ENCODE results near the gene ERBB4.

Gene ERBB4

DNA sequence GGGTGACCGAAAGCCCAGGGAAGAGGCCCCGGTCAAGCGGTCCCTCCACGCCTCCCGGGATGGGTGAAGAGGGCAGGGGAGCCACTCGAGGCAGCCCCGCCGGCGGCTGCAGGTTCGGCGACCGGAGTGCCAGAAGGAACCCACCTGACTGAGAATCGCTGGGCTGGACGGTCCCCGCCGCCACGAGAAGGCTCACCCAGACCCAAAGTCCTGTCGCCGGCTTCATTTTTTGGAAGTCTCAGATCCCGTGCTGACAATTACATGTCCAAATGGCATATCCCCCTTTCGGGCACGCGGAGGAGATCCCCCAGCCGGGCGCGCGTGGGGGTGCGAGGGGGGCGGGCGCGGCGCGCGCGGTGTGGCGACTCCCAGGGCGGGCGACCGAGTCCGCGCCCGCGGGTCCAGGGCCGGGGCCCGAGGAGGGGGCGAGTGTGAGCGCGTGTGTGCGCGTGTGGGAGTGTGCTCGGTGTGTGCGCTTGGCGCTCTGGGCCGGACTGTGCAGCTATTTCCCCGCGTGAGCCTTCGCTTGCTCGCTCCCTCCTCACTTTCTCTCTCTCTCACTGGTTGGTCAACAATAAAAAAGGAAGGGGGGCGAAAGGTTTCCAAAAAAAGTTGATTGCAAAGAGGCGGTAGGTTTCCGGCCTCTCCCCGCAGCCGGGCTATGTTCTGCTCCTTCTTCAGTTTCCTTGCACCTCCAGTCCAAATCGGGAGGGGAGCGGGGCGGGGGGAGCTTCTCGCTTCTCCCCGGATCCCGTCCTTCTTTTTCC is at the start of gene ERBB4:
Gene ERBB4 (minus strand): TSS at position 498 of the 767 bp plus-strand sequence. CDS start 272 bp downstream, at position 226.
- DNase-seq (ENCODE audit: low spot score) = no peak

DNA sequence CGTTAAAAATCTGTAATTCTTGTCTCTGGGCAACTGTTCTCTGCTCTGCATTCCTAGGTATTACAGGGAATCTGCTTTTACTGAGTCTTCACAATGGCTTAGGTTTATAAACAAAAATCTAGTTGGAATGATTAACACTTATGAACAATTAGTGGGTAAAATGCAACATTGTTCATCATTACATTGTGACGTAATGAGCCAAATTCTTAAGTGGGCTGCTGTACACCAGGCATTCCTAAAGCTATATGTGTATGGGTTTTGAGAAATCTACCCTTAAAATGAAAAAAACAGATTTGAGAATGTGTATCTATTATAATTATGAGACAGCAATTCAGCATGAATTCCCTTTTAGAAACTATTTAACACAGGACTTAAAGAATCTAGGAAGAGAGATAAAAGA is 41.5 kb upstream of the ERBB4 start:
- no peak for DNase-seq (ENCODE audit: low spot score)

- no peak for DNase-seq (ENCODE audit: low spot score)
Observed at GRCh38 chr2:212556296-212556695, 17.7 kb upstream of the ERBB4 start.

DNA sequence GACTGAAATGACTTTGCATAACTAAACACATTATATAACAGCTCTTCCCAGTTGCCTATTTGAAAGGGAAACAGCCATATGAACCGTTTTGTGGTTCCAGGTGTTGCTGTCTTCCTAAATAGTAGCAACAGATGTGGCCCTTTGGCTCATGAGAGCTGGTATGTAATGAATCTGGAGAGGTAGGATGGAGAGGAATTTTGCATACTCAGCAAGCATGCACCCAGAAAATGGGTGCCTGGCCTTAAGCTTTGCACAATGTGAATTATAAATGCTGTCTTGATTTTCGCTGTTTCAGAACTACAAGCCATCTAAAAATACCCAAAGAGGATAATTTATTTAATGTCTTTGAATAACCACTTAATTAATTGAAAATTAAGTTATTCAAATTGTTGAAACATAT is 15.6 kb upstream of the ERBB4 start:
- no peak for DNase-seq (ENCODE audit: low spot score)

GRCh38 chr2:212549941-212550340 is 11.3 kb upstream of the ERBB4 start:
- DNase-seq (ENCODE audit: low spot score) = no peak

DNA sequence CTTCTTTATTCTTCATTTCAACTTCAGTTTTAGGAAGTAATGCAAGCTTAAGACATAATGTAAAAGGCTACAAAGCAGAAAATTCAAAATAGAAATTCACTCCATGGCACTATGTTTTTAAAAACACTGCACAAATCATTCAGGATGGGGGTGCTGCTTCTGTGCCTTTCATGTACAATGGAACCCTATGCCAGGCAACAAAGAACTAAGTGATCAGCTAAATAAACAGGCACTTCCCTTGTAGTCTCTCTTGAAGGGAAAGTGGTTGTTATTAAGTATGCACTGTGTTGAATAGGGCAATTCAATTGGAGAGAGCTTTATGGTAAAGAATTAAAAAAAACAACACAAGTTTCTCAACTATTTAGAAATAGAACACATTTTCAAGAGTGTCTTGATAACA is 10.9 kb upstream of the ERBB4 start:
- no peak for DNase-seq (ENCODE audit: low spot score)

DNA sequence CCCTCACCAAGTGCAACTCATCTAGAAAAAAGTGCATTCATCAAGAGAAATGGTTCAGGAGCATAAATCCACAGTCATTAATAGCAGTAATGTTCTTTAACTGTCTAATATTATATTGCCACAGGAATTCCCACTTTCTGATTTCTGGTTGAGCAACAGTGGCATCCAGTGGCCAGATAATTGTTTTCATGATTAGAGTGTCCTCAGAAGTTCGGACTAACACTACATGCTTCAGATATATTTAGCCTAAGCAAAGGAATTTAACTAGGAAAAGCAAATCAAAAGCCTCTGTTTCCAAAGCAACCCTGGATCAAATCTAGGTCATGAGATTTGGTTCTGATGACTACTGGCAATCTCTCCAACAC is 9.8 kb upstream of the ERBB4 start:
- no peak for DNase-seq (ENCODE audit: low spot score)

- no peak for DNase-seq (ENCODE audit: low spot score)
Observed at GRCh38 chr2:212547716-212548454, 9.3 kb upstream of the ERBB4 start.

DNA sequence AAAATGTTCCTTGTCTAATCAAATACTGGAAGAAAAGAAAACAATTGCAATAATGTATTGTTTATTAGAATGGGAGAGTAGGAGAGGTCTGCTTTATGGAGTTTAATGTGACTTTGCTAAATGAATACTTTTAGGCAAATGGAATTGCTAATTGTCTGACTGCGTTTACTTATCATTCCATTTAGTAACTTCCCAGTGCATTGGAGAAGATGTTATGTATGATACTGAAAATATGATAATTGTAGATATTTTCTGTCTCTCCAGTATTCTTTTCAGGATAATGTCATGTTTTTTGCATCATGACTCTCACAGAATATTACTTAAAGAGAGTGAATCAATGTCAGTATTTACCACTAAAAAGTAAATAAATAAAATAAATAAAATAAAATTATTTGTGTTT is 8.1 kb upstream of the ERBB4 start:
- DNase-seq (ENCODE audit: low spot score) = no peak

DNA sequence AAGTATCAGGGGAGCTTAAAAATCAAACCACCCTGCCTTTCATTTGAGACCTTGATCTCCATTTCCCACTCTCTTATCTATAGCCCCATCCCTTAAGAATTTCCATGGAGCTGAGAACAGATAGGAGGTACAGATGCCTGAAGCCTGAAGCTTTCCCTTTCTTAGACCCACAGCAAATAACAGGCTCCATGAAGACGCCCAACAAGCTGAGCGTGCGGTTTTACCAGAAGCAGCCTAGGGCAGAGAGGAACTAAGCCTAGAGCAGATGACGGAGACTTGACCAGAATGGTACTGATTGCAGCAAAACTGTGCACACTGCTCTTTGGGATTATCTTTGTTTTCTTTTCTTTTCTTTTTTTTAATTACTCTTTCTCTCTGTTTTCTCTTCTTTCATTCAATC is 1.7 kb upstream of the ERBB4 start:
- DNase-seq (ENCODE audit: low spot score) = no peak

DNA sequence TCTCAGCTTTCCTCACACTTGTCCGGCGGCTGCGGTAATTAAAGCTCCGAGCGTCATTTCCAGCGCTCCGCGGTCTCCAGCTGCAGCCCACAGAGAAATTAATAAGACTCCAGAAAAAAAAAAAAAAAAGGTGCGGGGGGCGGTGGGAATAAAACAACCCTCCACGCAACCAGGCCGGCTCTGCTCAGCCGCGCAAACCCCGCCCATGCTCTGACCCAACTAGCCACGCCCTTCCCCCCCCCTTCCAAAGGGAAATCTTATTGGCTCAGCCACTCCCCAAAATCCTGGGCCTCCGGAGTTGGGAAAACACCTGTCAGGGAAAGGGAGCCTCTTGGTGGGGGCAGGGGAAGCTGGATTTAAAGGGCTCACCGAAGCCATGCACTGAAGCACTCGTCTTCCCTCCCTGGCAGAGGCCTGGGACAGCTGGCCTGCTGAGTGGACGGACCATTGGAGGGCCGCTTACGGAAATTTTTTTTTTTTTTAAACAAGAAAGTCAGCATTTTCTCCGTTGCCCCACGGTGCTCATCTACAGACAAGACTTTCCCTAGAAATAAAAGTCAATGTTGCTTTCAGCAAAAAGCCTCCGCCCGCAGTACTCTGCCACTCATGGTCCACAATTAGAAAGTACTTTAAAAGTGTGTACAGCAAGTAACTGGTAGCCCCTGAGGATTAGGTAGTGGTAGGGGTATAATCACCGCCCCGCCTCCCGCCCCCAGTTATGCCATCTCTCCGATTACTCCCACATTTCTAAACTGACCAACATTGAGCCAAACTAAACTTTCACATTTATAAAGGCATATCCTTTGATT is 674 bp upstream of the ERBB4 start:
- no peak for DNase-seq (ENCODE audit: low spot score)

- DNase-seq (ENCODE audit: low spot score) = no peak
Observed at GRCh38 chr2:212537726-212538304, 787 bp downstream of the ERBB4 start.

- no peak for DNase-seq (ENCODE audit: low spot score)
Observed at GRCh38 chr2:212536817-212537725, 1.5 kb downstream of the ERBB4 start.

DNA sequence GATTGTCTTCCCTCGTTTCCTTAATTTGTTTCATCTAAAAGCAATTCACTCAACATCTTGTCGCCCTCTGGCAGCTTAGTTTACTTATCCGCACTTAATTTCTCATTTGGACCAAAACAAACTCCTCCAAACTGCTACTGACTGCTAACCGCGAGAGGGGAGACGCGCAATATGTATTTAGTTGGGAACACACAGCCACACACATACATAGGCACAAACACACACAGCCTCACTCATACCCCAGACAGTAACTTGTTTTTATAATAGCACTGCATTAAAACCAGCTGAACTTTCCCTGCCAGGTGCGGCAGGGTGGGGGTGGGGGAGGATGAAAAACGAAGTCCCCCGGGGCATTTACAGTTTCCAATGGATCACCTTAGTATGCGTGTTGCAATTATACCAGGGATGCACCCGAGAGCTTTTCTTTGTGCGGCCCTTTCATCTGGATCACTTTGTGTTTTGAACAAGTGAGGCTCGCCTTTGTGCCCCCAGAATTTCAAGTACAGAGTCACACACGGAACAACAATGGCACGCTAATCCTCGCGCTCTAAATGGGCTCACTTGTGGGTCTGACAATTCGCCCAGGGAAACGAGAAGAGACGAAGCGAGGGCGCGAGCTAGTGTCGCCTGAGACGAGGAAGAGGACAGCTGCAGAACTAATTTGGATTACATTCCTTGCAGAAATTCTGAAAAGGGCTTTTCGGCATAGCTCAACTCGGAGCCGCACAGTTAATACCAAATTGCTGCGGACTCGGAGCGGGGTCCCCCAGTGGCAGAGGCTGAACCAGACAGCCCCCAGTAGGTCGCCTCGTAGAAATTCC is 2.4 kb downstream of the ERBB4 start:
- no peak for DNase-seq (ENCODE audit: low spot score)

DNA sequence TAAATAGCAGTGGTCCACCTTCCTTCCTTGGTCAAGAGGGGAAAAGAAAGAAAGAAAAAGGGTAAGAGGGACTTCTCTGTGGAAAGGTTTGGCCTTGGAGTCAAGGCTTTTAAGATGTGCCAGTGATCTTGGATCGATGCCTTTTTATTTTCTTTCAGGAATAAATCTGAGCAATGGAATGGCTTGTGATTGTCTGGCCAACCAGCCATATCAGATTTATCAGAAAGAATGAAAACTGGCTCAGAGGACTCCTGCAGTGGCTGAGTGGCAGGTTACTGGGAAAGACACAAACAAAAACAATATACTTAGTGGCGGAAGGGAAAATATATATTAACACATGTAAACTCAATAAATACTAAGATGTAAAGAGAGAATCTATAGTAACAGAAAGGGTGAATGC is 4.3 kb downstream of the ERBB4 start:
- no peak for DNase-seq (ENCODE audit: low spot score)

- DNase-seq (ENCODE audit: low spot score) = no peak
Observed at GRCh38 chr2:212532585-212532984, 6.0 kb downstream of the ERBB4 start.

GRCh38 chr2:212532087-212532486 is 6.5 kb downstream of the ERBB4 start:
- DNase-seq (ENCODE audit: low spot score) = no peak

- no peak for DNase-seq (ENCODE audit: low spot score)
Observed at GRCh38 chr2:212531499-212531898, 7.1 kb downstream of the ERBB4 start.

- DNase-seq (ENCODE audit: low spot score) = no peak
Observed at GRCh38 chr2:212530991-212531390, 7.6 kb downstream of the ERBB4 start.

GRCh38 chr2:212530373-212530772 is 8.2 kb downstream of the ERBB4 start:
- DNase-seq (ENCODE audit: low spot score) = no peak
